HG03039 (cell line): ENCODE data around the gene MYL11.
"Not testable (repeated sequence)": the region's sequence is repeated elsewhere in the genome, so short reads cannot be mapped to it uniquely, and the experiment has no call there.

Source experiments
- ATAC-seq: cut with Tn5 transposase; IDR thresholded peaks from one replicate; pipeline ENCODE4 v1.9.1; 2021; ENCODE audit warnings: mild to moderate bottlenecking, moderate library complexity; ENCODE audit not compliant: unreplicated experiment

The MYL11 gene

DNA sequence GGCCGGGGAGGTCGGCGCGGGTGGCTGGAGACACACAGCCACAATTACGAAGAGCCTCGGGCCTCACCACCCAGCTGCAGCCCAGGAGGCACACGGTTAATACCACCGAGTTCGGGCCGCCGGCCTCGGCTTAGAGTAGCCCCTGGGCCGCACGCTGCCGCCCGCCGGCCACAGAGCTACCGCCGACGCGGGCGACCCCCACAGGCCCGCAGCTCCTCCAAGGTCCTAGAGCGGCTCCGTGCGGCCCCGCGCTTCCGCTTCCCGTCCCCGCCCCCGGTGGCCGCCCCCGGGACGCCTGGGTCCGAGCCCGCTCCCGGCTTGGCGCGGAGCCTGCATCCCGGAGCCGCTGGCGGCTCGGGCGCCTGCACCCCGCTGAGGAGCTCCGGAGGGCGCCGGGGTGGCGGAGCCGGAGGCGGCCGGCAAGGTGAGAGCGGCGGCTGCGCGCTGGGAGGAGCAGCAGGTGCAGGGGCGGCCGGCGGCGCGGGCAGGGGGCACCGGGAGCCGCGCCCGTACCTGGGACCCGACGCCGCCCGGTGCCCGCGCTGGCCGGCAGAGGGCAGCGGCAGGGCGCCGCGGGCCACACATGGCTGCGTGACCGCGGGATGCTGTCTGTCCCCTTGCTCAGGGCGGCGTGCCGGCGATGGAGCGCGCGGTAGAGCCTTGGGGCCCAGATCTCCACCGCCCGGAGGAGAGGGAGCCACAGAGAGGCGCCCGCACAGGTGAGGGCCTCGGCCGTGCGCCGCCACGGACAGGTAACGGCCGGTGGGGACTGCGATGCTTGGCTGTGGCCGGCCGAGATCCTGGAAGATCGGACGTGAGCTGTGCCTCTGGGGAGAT lies 20.8 kb downstream of the MYL11 start, which contains the start of gene ZNF48:
ZNF48 (plus strand) TSS at position 266 of the 837 bp plus-strand sequence; CDS start at position 641, 375 bp downstream.
- ATAC-seq: peak; percentile 57

GRCh38 chr16:30395992-30396585 lies 21.5 kb downstream of the MYL11 start:
- ATAC-seq: no peak

GRCh38 chr16:30396627-30397026 lies 22.0 kb downstream of the MYL11 start:
- not testable (repeated sequence) for ATAC-seq

GRCh38 chr16:30397056-30397455 lies 22.5 kb downstream of the MYL11 start:
- ATAC-seq: no peak

GRCh38 chr16:30397776-30398660 lies 23.4 kb downstream of the MYL11 start:
- ATAC-seq: no peak

GRCh38 chr16:30398661-30399434 lies 24.2 kb downstream of the MYL11 start:
- ATAC-seq: no peak

- ATAC-seq: no peak
These were observed 25.0 kb downstream of the MYL11 start for GRCh38 chr16:30399435-30400186.

GRCh38 chr16:30401768-30402425 lies 27.3 kb downstream of the MYL11 start:
- no peak for ATAC-seq

- no peak for ATAC-seq
These were observed 32.1 kb downstream of the MYL11 start for GRCh38 chr16:30406795-30407101.

DNA sequence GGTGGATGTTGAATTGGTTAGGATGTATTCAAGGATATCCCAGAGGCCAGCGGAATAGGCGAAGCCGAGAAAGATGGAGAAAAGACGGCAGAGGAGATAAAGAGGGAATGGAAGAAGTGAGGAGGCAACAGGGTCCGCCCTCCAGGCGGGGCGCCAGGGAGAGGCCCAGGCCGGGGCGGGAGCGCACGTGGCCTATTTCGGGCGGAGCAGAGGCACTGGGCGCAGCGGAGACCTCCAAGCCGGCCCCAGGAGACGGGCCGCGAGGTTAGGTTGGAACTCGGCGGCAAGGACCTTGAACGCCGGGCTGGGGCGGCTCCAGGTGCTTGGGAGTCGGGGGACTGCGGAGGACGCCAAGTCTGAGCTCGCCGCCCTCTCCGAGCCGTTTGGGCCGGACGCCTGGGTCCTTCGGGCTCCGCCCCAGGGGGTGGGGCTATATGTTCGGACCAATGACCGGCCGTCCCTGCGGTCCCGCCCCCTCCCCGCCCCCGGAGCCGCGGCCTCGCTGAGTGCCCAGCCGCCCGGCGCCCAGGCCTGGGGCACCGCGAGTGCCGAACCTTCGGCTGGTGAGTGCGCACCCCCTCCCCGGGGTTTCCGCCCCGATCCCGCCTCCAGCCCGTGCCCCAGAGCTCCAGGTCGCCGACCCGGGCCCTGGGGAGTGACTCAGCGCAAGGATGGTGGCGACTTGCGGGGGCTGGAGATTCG lies 32.7 kb downstream of the MYL11 start, which contains the start of gene ZNF771:
ZNF771 (plus strand) TSS at position 505 of the 702 bp plus-strand sequence. CDS start 448 bp downstream, outside the sequence.
- peak; percentile 60 for ATAC-seq

DNA sequence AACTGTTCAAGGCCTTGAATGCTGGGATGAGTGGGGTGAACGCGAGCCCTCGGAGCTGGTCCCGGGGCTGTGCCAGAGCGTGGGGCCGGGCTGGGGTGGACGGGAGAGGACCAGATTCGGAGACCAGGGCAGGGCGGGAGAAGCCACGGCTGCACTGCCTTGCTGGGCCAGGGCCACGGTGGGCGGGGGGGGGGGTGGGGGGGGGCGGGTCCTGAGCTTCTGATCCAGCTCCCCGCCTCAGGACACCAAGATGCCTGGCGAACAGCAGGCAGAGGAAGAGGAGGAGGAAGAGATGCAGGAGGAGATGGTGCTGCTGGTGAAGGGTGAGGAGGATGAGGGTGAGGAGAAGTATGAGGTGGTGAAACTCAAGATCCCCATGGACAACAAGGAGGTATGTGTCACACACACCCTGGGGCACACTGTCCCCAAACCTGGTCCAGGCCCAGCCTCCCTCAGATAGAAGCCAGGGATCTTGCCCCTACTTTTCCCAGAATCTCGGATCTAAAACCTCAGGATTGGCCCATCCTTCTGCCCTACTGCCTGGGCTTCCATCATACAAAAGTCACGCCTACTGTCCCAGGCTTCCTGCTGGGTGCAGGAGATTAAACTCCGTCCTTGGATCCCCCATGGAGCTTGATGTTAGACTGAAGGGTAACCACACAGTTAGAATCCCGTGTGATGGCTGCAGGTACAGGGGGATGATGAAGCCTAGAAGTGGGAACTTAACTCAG lies 33.4 kb downstream of the MYL11 start:
- no peak for ATAC-seq

DNA sequence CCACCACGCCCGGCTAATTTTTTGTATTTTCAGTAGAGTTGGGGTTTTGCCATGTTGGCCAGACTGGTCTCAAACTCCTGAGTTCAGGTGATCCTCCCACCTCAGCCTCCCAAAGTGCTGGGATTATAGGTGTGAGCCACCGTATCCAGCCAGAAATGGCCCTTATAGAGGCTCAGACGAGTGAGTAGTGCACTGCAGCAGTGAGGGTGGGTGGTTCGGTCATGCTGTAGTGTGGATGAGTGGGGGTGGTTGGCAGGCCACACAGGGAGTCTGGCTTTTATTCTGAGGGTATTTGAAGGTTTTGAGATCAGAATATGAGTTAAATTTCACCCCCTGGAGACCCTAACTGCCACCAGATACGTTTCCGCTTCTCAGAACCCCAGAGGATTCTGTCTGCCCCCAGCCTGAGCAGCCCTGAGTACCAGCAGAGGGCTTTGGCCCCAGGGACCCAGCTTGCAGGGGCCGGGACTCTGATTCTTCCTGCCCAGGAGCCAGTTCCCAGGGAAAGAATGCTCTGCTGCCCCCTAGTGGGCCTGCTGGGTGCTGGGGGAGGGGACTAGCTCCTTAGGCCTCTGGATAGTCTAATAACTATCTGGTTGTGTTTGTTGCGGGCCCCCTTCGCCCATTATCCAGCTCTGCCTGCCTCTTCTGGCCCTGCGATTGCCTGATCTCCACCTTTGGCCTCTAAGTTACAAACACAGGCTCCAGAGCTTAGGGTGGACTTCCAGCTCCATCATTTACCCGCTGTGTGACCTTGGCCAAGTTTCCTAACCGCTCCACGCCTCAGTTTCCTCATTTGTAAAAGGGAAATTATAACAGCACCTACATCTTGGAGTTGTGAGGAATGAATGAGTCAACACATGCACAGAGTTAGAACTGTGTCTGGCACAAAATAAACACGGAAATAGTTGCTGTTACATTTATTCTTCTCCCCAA lies 34.8 kb downstream of the MYL11 start:
- ATAC-seq: no peak

- ATAC-seq: no peak
These were observed 38.7 kb downstream of the MYL11 start for GRCh38 chr16:30413112-30413806.

- no peak for ATAC-seq
These were observed 39.6 kb downstream of the MYL11 start for GRCh38 chr16:30414159-30414558.

DNA sequence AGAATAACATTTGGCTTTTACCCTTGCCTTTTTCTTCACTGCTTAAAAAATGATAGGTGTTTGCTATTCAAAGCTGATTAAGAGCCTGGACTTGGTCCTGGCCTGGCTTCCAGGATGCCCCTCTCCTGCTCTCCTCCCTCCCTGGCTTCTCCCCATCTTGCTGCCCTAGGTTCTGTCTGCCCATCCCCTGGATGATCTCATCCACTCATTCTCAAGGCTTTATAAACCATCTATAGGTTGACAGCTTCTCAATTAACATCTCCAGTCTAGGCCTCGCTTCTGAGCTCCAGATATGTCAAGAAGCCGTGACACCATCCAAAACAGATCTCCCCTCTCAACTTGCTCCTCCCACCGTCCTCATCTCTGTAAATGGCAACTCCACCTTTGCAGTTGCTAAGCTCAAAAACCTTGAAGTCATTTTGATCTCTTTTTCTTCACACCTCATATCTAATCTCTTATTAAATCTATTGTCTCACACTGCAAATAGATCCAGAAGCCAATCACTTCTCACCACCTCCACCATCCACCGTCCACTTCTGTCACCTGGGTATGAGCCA lies 41.5 kb downstream of the MYL11 start:
- ATAC-seq: no peak
